GM12878 (cell line): ENCODE results near the gene HECTD4. TPM values are rescaled to one million over a fixed set of nuclear protein-coding genes. Genes with fewer than 3 reads are reported as not detected.

ENCODE experiments used
- ASH2L ChIP-seq: fragments of 300-600, 200-600 bp; sonication (generic); IDR thresholded peaks from 2 replicates; pipeline ENCODE4 v1.6.1; 2017; ENCODE audit warnings: low read depth, mild to moderate bottlenecking, borderline replicate concordance
- CBX3 ChIP-seq: fragments of 200-600 bp; sonication (generic); IDR thresholded peaks from 2 replicates; pipeline ENCODE4 v1.6.1; 2016; ENCODE audit warnings: low read depth, borderline replicate concordance
- EZH2 ChIP-seq: IDR thresholded peaks from 2 replicates; pipeline ENCODE4 v1.6.1; 2012; ENCODE audit warnings: low read depth, mild to moderate bottlenecking, control low read depth, inconsistent platforms, low read length, borderline replicate concordance; ENCODE audit not compliant: control insufficient read depth
- GABPA ChIP-seq: IDR thresholded peaks from 2 replicates; pipeline ENCODE4 v1.6.1; 2014; ENCODE audit warnings: antibody characterized with exemption, low read depth, mild to moderate bottlenecking, inconsistent platforms
- HDGF ChIP-seq: fragments of 450-650 bp; IDR thresholded peaks from 2 replicates; pipeline ENCODE4 v1.6.1; 2016; ENCODE audit warnings: antibody characterized with exemption
- JUND ChIP-seq: IDR thresholded peaks from 2 replicates; pipeline ENCODE4 v1.6.1; 2012; ENCODE audit warnings: low read depth, mild to moderate bottlenecking, low read length, improper control_type of control experiment, moderate library complexity
- MXI1 ChIP-seq: fragments of 150-350 bp; IDR thresholded peaks from 2 replicates; pipeline ENCODE4 v1.6.1; 2011; ENCODE audit warnings: low read depth, mild to moderate bottlenecking, inconsistent platforms, low read length, improper control_type of control experiment
- NFYA ChIP-seq: IDR thresholded peaks from 2 replicates; pipeline ENCODE4 v1.6.1; 2011; ENCODE audit warnings: low read depth, mild to moderate bottlenecking, low read length, improper control_type of control experiment, borderline replicate concordance
- NFYB ChIP-seq: IDR thresholded peaks from 2 replicates; pipeline ENCODE4 v1.6.1; 2011; ENCODE audit warnings: low read depth, mild to moderate bottlenecking, low read length, improper control_type of control experiment, moderate library complexity; ENCODE audit not compliant: insufficient read depth
- STAT3 ChIP-seq: IDR thresholded peaks from 2 replicates; pipeline ENCODE4 v1.6.1; 2011; ENCODE audit warnings: low read depth, low read length, improper control_type of control experiment
- ZNF24 ChIP-seq: fragments of 450-650 bp; IDR thresholded peaks from 2 replicates; pipeline ENCODE4 v1.6.1; 2017; ENCODE audit warnings: antibody characterized with exemption, mild to moderate bottlenecking
- polyA plus RNA-seq, 11 experiments: library from polyadenylated mRNA; depleted of rRNA in 4 of 11; unstranded in 6 of 11; stranded (reverse) in 5 of 11; fragments of >200 nt; fragmentation: Nextera tagmentation in 4 of 11; fragmentation: Illumina TruSeq in 1 of 11; extraction: Ambion mirVana in 4 of 11; extraction: Trizol in 1 of 11; gene quantifications; 1 replicate in 1 of 11; 2 replicates in 10 of 11; pipeline versions ENCODE4 v1.2.1 to v1.2.3, GENCODE V29; 2011 to 2016; ENCODE audit warnings: inconsistent platforms in 2 of 11, missing spikeins in 2 of 11, low read depth in 1 of 11
- total RNA-seq, 4 experiments: library from RNA; depleted of rRNA in 3 of 4; stranded (reverse); fragments of >200 nt in 3 of 4; fragmentation: Illumina TruSeq in 1 of 4; extraction: Trizol in 1 of 4; gene quantifications; 2 replicates each; pipeline versions ENCODE4 v1.2.1 to v1.2.3, GENCODE V29; 2013 to 2021
- TF ChIP-seq, protein P1 (sequence below): fragments of 450-650 bp; IDR thresholded peaks from 2 replicates; pipeline ENCODE4 v1.6.1; 2018; ENCODE audit warnings: borderline replicate concordance, mild to moderate bottlenecking; ENCODE audit not compliant: partially characterized antibody
- TF ChIP-seq, protein P2 (sequence below): IDR thresholded peaks from 2 replicates; pipeline ENCODE4 v1.6.1; 2012; ENCODE audit warnings: low read depth, low read length, improper control_type of control experiment
- TF ChIP-seq, protein P3 (sequence below): IDR thresholded peaks from 2 replicates; pipeline ENCODE4 v1.6.1; 2012; ENCODE audit warnings: low read depth, low read length, improper control_type of control experiment
- TF ChIP-seq, protein P4 (sequence below): fragments of 150-350 bp; IDR thresholded peaks from 2 replicates; pipeline ENCODE4 v1.6.1; 2016; ENCODE audit warnings: low read depth, low read length
- TF ChIP-seq, protein P5 (sequence below): fragments of 450-650 bp; IDR thresholded peaks from 2 replicates; pipeline ENCODE4 v1.6.1; 2016; ENCODE audit warnings: mild to moderate bottlenecking

HECTD4 gene
- total and polyA plus RNA-seq, 10 of the 15 experiments (the other 5 are each of a cell fraction or from before 2014, with no cell fraction given) = 5.8 to 43.9 (median 17.9) TPM

DNA sequence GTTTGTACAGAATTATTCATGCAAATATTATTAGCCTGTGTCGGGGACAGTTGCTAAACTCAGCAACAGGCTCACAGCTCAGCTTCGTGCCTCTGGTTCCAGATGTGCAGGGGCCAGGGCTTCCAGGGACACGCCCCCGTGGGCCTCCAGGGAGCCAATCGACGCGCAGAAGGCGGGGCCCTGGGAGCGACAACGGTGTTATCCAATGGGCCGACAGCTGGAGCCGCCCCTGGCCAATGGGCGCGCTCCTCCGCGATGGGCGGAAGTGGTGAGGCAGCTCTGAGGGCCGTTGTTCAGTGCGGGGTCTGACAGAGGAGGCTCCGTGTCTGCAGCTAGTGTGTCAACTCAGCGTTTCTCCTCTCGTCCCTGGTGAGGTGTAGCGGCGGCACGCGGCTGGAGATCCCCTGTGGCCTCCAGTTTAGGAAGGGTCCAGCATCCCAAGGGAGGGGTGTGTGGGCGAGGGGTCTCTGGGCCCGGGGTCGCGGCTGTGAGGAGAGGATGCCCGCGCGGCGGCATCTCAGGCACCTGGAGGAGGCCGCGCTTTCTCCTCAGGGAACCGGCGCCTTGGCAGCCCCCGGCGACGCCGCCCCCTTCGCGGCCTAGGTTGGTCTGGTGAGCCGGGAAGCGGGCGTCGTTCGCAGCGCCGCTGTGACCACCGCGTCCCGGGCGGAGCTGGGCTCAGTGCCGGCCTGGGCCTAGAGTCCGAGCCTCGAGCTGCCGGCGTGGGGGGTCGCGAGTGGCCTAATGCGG lies 256.8 kb downstream of the HECTD4 start, which contains the start of gene TRAFD1 (continued):
- TF ChIP-seq, protein P1, sequence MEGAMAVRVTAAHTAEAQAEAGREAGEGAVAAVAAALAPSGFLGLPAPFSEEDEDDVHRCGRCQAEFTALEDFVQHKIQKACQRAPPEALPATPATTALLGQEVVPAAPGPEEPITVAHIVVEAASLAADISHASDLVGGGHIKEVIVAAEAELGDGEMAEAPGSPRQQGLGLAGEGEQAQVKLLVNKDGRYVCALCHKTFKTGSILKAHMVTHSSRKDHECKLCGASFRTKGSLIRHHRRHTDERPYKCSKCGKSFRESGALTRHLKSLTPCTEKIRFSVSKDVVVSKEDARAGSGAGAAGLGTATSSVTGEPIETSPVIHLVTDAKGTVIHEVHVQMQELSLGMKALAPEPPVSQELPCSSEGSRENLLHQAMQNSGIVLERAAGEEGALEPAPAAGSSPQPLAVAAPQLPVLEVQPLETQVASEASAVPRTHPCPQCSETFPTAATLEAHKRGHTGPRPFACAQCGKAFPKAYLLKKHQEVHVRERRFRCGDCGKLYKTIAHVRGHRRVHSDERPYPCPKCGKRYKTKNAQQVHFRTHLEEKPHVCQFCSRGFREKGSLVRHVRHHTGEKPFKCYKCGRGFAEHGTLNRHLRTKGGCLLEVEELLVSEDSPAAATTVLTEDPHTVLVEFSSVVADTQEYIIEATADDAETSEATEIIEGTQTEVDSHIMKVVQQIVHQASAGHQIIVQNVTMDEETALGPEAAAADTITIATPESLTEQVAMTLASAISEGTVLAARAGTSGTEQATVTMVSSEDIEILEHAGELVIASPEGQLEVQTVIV = peak; percentile 76
- TF ChIP-seq STAT3 = no peak
- TF ChIP-seq, protein P2, sequence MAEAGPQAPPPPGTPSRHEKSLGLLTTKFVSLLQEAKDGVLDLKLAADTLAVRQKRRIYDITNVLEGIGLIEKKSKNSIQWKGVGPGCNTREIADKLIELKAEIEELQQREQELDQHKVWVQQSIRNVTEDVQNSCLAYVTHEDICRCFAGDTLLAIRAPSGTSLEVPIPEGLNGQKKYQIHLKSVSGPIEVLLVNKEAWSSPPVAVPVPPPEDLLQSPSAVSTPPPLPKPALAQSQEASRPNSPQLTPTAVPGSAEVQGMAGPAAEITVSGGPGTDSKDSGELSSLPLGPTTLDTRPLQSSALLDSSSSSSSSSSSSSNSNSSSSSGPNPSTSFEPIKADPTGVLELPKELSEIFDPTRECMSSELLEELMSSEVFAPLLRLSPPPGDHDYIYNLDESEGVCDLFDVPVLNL = no peak
- no peak for TF ChIP-seq ASH2L
- TF ChIP-seq JUND = no peak
- no peak for TF ChIP-seq MXI1
- TF ChIP-seq NFYA = peak; percentile 82
- TF ChIP-seq ZNF24 = 0 out of 2 replicates have a peak, but pooled peaks have one; percentile 39
- TF ChIP-seq CBX3 = no peak
- TF ChIP-seq, protein P3, sequence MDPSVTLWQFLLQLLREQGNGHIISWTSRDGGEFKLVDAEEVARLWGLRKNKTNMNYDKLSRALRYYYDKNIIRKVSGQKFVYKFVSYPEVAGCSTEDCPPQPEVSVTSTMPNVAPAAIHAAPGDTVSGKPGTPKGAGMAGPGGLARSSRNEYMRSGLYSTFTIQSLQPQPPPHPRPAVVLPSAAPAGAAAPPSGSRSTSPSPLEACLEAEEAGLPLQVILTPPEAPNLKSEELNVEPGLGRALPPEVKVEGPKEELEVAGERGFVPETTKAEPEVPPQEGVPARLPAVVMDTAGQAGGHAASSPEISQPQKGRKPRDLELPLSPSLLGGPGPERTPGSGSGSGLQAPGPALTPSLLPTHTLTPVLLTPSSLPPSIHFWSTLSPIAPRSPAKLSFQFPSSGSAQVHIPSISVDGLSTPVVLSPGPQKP = peak; percentile 46; the same call in 1 of the 2 replicates
- TF ChIP-seq, protein P4, sequence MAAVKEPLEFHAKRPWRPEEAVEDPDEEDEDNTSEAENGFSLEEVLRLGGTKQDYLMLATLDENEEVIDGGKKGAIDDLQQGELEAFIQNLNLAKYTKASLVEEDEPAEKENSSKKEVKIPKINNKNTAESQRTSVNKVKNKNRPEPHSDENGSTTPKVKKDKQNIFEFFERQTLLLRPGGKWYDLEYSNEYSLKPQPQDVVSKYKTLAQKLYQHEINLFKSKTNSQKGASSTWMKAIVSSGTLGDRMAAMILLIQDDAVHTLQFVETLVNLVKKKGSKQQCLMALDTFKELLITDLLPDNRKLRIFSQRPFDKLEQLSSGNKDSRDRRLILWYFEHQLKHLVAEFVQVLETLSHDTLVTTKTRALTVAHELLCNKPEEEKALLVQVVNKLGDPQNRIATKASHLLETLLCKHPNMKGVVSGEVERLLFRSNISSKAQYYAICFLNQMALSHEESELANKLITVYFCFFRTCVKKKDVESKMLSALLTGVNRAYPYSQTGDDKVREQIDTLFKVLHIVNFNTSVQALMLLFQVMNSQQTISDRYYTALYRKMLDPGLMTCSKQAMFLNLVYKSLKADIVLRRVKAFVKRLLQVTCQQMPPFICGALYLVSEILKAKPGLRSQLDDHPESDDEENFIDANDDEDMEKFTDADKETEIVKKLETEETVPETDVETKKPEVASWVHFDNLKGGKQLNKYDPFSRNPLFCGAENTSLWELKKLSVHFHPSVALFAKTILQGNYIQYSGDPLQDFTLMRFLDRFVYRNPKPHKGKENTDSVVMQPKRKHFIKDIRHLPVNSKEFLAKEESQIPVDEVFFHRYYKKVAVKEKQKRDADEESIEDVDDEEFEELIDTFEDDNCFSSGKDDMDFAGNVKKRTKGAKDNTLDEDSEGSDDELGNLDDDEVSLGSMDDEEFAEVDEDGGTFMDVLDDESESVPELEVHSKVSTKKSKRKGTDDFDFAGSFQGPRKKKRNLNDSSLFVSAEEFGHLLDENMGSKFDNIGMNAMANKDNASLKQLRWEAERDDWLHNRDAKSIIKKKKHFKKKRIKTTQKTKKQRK = no peak
- peak; percentile 81 for TF ChIP-seq GABPA
- peak; percentile 57 for TF ChIP-seq HDGF
- TF ChIP-seq, protein P5, sequence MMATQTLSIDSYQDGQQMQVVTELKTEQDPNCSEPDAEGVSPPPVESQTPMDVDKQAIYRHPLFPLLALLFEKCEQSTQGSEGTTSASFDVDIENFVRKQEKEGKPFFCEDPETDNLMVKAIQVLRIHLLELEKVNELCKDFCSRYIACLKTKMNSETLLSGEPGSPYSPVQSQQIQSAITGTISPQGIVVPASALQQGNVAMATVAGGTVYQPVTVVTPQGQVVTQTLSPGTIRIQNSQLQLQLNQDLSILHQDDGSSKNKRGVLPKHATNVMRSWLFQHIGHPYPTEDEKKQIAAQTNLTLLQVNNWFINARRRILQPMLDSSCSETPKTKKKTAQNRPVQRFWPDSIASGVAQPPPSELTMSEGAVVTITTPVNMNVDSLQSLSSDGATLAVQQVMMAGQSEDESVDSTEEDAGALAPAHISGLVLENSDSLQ = peak; percentile 99
- TF ChIP-seq NFYB = peak; percentile 93
- TF ChIP-seq EZH2 = no peak
